ENCODE data around the gene SCUBE3. TPM values are rescaled to one million over a fixed set of nuclear protein-coding genes. Genes with fewer than 3 reads are reported as not detected.

The SCUBE3 gene
- total RNA-seq, 1 donor from 2014 or later = 1.2 TPM

- TF ChIP-seq CTCF (conservative IDR thresholded peaks at IDR 0.05; ENCODE audit: low read depth, low read length) = no peak
- no peak for DNase-seq (ENCODE audit: low read depth)
Observed at GRCh38 chr6:35174501-35174900, 39.3 kb upstream of the SCUBE3 start.

GRCh38 chr6:35176301-35177024 is 37.3 kb upstream of the SCUBE3 start:
- no peak for DNase-seq (ENCODE audit: low read depth)
- TF ChIP-seq CTCF (conservative IDR thresholded peaks at IDR 0.05; ENCODE audit: low read depth, low read length) = no peak
- no peak overlapping the region for H3K4me3 ChIP-seq (ENCODE audit: low read depth, low read length)

More at GRCh38 chr6:35174501-35174900, 39.3 kb upstream of the SCUBE3 start:
- no peak overlapping the region for H3K4me3 ChIP-seq (ENCODE audit: low read depth, low read length)

- TF ChIP-seq CTCF (conservative IDR thresholded peaks at IDR 0.05; ENCODE audit: low read depth, low read length) = no peak
- DNase-seq (ENCODE audit: low read depth) = no peak
- H3K4me3 ChIP-seq (ENCODE audit: low read depth, low read length) = no peak overlapping the region
Observed at GRCh38 chr6:35177157-35177556, 36.6 kb upstream of the SCUBE3 start.

- TF ChIP-seq CTCF (conservative IDR thresholded peaks at IDR 0.05; ENCODE audit: low read depth, low read length) = no peak
- H3K4me3 ChIP-seq (ENCODE audit: low read depth, low read length) = no peak overlapping the region
- no peak for DNase-seq (ENCODE audit: low read depth)
Observed at GRCh38 chr6:35177596-35177995, 36.2 kb upstream of the SCUBE3 start.

GRCh38 chr6:35178012-35178411 is 35.7 kb upstream of the SCUBE3 start:
- H3K4me3 ChIP-seq (ENCODE audit: low read depth, low read length) = no peak overlapping the region
- no peak for DNase-seq (ENCODE audit: low read depth)
- TF ChIP-seq CTCF (conservative IDR thresholded peaks at IDR 0.05; ENCODE audit: low read depth, low read length) = no peak

GRCh38 chr6:35178932-35179832 is 34.6 kb upstream of the SCUBE3 start:
- no peak overlapping the region for H3K4me3 ChIP-seq (ENCODE audit: low read depth, low read length)
- TF ChIP-seq CTCF (conservative IDR thresholded peaks at IDR 0.05; ENCODE audit: low read depth, low read length) = no peak
- DNase-seq (ENCODE audit: low read depth) = no peak

Data from epithelial cell of proximal tubule (primary cell).